Parathyroid adenoma (tissue), 2 donors: ENCODE data around the gene CIART.

ENCODE experiments used
- H2AFZ ChIP-seq: fragments of 300-600 bp; sonication (generic); one replicate; pipeline ENCODE4 v1.7.0; 2017; ENCODE audit warnings: antibody characterized with exemption, mild to moderate bottlenecking
- H3K27ac ChIP-seq: fragments of 300-600 bp; sonication (generic); one replicate; pipeline ENCODE4 v1.7.0; 2017
- H3K27me3 ChIP-seq: fragments of 300-600 bp; sonication (generic); one replicate; pipeline ENCODE4 v1.7.0; 2017; ENCODE audit warnings: low read length; ENCODE audit not compliant: control insufficient read depth, insufficient read depth
- H3K36me3 ChIP-seq: fragments of 300-600 bp; sonication (generic); one replicate; pipeline ENCODE4 v1.7.0; 2017; ENCODE audit warnings: low read length; ENCODE audit not compliant: control insufficient read depth, insufficient read depth
- H3K4me1 ChIP-seq: fragments of 300-600 bp; sonication (generic); one replicate; pipeline ENCODE4 v1.7.0; 2017; ENCODE audit warnings: control low read depth
- H3K4me2 ChIP-seq: fragments of 300-600 bp; sonication (generic); one replicate; pipeline ENCODE4 v1.7.0; 2017; ENCODE audit warnings: low read length
- H3K4me3 ChIP-seq: fragments of 300-600 bp; sonication (generic); one replicate; pipeline ENCODE4 v1.7.0; 2017; ENCODE audit warnings: low read depth, low read length
- H3K79me2 ChIP-seq: fragments of 300-600 bp; sonication (generic); one replicate; pipeline ENCODE4 v1.7.0; 2017; ENCODE audit warnings: control low read depth
- H3K9ac ChIP-seq: fragments of 300-600 bp; sonication (generic); one replicate; pipeline ENCODE4 v1.7.0; 2017; ENCODE audit warnings: mild to moderate bottlenecking
- H3K9me3 ChIP-seq: fragments of 300-600 bp; sonication (generic); one replicate; pipeline ENCODE4 v1.7.0; 2017; ENCODE audit warnings: low read length; ENCODE audit not compliant: control insufficient read depth
- CTCF ChIP-seq: fragments of 300-600 bp; sonication (generic); IDR thresholded peaks from one replicate; pipeline ENCODE4 v1.7.0; 2017; ENCODE audit warnings: antibody characterized with exemption, mild to moderate bottlenecking
- donor health status: primary hyperparathyroidism.

The CIART gene

GRCh38 chr1:150321826-150322166 lies 39.4 kb downstream of the CIART start:
- Histone ChIP-seq H3K9me3 (no peaks in the 10 kb centered on the region), H2AFZ (peak overlapping the region; percentile 91), H3K9ac (no peak overlapping the region), H3K36me3 (no peaks in the 10 kb centered on the region), H3K79me2 (peaks cover 5% of the 10 kb centered on the region), H3K27ac (peak overlapping the region; percentile 81), H3K27me3 (no peaks in the 10 kb centered on the region), H3K4me2 (peak overlapping the region; percentile 88), H3K4me1 (no peaks in the 10 kb centered on the region), H3K4me3 (peak overlapping the region; percentile 98)
- TF ChIP-seq CTCF, result no peak

DNA sequence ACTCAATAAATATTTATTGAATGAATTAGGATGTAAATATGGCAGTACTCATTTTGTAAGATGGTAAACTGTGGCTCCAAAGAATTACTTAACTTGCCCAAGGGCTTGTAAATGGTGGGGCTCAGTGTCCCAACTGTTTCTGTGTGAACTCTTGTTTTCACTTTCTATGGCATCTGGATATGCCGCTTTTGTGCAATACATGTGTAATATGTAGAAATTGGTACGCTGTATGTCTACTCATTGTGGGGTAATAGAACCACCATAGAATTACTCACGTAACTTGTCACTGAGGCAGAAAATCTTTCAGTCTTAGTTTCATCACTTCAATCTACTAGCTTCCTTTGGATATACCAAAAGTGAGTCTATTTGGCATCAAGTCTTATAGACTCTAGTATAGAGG lies 40.0 kb downstream of the CIART start:
- Histone ChIP-seq H3K27me3 (no peaks in the 10 kb centered on the region), H3K9me3 (no peaks in the 10 kb centered on the region), H2AFZ (no peak overlapping the region), H3K4me2 (peak overlapping the region; percentile 88), H3K79me2 (peaks cover 5% of the 10 kb centered on the region), H3K27ac (no peak overlapping the region), H3K9ac (no peak overlapping the region), H3K4me3 (peak overlapping the region; percentile 98), H3K4me1 (no peaks in the 10 kb centered on the region), H3K36me3 (no peaks in the 10 kb centered on the region)
- TF ChIP-seq CTCF, result no peak

DNA sequence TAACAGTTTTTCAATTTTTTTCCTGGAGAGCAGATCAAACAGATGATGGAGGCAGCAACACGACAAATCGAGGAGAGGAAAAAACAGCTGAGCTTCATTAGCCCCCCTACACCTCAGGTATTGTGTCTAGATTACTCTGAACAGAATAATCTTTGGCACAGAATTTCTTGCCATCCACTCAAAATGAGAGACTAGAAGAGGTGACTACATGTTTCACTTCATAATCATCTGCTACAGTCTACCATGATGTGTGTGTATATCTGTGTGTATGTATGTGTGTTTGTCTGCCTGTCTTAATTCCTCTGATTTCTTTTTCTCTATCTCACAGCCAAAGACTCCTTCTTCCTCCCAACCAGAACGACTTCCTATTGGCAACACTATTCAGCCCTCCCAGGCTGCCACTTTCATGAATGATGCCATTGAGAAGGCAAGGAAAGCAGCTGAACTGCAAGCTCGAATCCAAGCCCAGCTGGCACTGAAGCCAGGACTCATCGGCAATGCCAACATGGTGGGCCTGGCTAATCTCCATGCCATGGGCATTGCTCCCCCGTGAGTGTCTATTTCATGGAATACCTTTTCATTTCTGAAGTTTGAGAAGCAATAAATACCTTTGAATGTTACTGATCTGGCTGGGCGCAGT lies 50.4 kb downstream of the CIART start:
- Histone ChIP-seq H3K36me3 (no peaks in the 10 kb centered on the region), H3K4me1 (no peaks in the 10 kb centered on the region), H3K79me2 (no peaks in the 10 kb centered on the region), H3K27me3 (no peaks in the 10 kb centered on the region), H3K9ac (no peak overlapping the region), H3K9me3 (no peaks in the 10 kb centered on the region), H3K27ac (no peak overlapping the region), H3K4me3 (no peak overlapping the region), H2AFZ (no peak overlapping the region), H3K4me2 (no peak overlapping the region)
- TF ChIP-seq CTCF, result no peak
